Measurements from ENCODE around the gene USP25.
A peak's percentile ranks its signal among the peaks of the same experiment; 100 is the strongest.

Gene USP25

DNA sequence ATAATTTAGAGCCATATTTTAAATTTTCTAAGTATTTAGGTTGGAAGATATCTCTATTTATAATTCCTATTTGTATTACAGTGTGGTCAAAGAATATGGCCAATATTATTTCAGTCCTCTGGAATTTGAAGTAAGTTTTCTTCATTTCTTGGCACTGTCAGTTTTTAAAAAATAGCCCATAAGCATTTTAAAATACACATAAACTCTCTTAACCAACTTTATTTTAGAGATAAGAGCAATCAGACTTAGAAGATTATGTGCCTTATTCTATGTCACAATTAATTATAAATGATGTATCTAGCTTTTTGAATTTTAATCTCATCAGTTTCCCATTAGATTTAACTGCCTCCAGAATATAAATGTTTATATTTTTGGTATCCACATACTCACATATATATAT, 130.8 kb downstream of the USP25 start:
- no peak for DNase-seq (ENCODE audit: low read depth in 2 of 2)

DNA sequence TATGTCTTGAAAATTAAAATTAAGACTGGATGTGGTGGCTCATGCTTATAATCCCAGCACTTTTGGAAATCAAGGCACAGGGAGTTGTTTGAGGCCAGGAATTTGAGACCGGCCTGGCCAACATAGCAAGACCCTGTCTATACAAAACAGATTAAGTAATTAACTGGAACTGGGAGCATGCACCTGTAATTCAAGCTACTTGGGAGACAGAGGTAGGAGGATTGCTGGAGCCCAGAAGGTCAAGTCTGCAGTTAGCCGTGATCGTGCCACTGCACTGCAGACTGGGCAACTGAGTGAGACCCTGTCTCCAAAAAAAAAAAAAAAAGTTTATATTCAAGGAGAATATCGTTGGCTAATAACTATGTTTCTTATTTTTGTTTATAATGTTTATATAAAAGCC, 139.2 kb downstream of the USP25 start:
- DNase-seq (ENCODE audit: low read depth in 2 of 2), result no peak

DNA sequence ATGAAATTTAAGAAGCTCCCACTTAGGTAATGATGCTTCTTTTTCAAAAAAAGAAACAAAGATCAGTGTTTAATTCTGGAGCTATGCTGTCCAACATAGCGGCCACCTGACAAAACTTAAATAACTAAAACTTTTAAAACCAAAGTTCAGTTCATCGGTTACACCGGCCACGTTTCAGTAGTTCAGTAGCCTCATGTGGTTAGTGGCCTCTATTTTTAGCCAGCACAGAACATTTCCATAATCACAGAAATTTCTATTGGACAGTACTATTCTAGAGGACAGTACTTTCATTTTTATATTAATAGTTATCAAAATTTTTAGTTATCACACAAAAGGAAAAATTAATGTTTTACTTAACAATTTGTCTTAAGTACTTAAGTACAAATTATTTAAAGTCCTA, 141.0 kb downstream of the USP25 start:
- DNase-seq (ENCODE audit: low read depth in 2 of 2), result no peak

- no peak for DNase-seq (ENCODE audit: low read depth in 2 of 2)
Observed at GRCh38 chr21:15872236-15872635, 142.5 kb downstream of the USP25 start.

GRCh38 chr21:15874615-15875014, 144.8 kb downstream of the USP25 start:
- no peak for DNase-seq (ENCODE audit: low read depth in 2 of 2)

DNA sequence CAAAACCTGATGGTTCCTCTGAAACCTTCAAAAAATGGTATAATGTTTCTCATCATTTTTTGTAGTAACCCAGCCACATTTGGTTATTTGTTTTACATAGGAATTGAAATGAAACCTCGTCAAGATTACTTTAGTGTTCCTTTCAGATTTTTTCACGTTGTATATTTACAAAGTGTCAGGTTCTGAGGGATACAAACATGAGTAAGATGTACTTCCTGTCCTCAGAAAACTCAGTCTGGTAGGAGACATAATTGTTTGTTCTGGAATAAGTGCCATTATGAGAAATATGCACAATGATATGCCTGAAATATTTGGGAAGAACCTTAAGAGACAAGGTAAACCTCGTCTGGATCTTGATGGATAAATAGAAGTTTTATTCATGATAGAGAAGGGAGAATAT, 145.5 kb downstream of the USP25 start:
- DNase-seq (ENCODE audit: low read depth in 2 of 2), result no peak

- DNase-seq (ENCODE audit: low read depth in 2 of 2), result no peak
Observed at GRCh38 chr21:15893902-15894301, 164.1 kb downstream of the USP25 start.

DNA sequence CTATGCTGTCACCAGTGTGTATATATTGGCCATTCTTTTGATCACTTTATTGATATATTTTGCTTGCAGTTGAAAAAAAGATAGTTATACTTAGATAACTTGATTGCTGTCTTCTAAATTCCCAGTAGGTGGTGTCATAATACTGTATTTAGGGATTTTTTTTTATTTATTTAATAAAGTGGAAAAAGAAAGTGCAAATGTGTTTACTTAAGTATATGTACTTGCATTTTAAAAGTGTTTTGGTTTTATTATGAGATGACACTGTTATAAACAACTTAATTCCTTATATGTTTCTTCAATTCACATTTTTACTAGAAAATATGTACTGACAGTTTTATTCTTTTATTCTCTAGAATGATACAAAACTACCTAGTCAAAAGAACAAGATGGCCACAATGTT, 164.8 kb downstream of the USP25 start:
- DNase-seq (ENCODE audit: low read depth in 2 of 2), result peak; percentile 5 to 13

GRCh38 chr21:15895142-15896106, 165.6 kb downstream of the USP25 start:
- peak in 1 of 2 experiments; percentile 9 for DNase-seq (ENCODE audit: low read depth in 2 of 2)

DNA sequence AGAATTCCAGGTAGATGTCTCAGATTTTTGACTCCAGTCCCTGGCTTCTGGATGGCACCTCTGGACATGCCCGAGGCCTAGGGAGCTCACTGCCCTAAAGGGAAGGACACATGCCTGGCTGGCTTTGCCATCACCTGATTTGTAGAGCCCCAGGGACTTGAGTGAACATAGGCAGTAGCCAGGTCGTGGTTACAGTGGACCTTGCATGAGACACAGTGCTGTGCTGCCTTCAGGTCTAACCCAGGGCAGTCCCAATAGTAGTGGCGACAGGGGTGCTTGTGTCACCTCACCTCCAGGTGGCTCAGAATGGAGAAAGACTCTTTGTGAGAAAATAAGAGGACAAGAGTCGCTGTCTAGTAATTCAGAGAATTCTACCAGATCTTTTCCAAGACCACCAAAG, 166.7 kb downstream of the USP25 start:
- DNase-seq (ENCODE audit: low read depth in 2 of 2), result no peak

DNA sequence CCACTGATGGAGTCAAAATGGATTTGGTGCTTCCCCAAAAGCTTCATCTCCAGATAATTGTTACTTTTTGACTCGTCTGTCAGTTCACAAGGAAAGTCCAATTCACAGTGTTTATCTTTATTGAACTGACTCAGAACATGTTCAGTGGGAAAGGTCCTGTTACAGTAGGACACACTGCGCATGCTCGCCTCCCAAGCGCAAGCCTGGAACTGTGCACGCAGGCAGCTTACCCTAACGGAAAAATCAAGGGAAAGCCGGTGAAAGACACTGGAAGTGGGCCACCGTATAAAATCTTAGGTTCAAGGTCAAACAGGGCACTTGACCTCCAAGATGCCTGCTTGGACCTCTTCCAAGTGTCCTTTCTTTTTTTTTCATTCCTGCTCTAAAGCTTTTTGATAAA, 174.6 kb downstream of the USP25 start:
- DNase-seq (ENCODE audit: low read depth in 2 of 2), result no peak

DNA sequence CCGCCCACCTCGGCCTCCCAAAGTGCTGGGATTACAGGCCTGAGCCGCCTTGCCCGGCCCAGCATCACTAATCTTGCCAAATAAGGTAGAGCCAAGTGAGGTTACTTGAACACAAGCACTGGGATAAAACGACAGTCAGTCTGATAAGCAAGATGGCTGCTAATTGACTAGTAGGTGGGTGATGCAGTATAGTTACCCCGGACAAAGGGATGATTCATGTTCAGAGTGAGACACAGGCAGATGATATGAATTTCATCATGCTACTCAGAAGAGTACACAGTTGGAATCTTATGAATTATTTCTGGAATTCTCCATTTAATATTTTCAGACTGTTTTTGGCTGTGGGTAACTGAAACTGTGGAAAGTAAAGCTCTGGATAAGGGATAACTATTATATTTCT, 178.4 kb downstream of the USP25 start:
- DNase-seq (ENCODE audit: low read depth in 2 of 2), result peak; percentile 4 to 20

GRCh38 chr21:15928196-15928595, 198.4 kb downstream of the USP25 start:
- DNase-seq (ENCODE audit: low read depth in 2 of 2), result no peak

DNA sequence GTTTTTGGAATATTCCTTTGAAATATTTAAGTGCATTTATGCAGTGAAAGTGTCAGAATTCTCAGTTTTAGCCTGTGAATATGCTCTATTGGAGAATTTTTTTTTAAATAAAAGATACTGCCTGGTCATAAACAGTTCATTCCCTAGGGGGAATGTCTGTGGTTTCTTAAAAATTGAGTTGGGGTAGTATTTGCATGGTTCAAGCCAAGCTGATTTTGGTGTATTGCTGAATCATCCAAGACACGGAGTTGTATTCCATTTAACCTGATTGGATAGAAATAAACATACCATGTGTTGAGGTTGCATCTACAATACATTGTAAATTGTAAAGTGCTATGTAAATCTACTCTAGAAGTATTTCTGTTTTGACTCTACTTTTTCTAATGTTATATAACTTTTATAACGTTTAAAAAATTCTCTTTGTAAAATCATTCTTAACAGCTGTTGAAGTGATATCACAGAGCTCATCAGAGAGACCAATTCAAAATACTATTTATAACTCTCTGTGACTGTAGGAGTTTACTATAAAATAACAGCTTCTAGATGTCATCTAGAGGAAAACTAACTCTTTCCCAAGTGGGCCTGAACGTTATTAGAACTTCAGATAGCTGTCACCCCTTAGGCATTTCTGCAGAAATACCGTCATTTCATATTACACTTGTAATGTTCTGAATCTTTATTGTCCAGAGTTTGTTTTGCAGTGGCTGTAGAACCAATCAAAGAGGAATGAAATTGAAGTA, 199.1 kb downstream of the USP25 start:
- DNase-seq (ENCODE audit: low read depth in 2 of 2), result no peak

GRCh38 chr21:15929536-15929935, 199.8 kb downstream of the USP25 start:
- no peak for DNase-seq (ENCODE audit: low read depth in 2 of 2)
